Endothelial cell of umbilical vein (primary cell): ENCODE results near the gene TECPR2.
"Not testable (repeated sequence)": the region's sequence is repeated elsewhere in the genome, so short reads cannot be mapped to it uniquely, and the experiment has no call there.

Source experiments
- EZH2 ChIP-seq: IDR thresholded peaks from 2 replicates; pipeline ENCODE4 v1.6.1; 2012; ENCODE audit warnings: borderline replicate concordance, low read depth, mild to moderate bottlenecking, moderate library complexity, low read length, inconsistent platforms; ENCODE audit not compliant: severe bottlenecking
- MYC ChIP-seq: IDR thresholded peaks from one replicate; pipeline ENCODE4 v1.6.1; 2011; ENCODE audit warnings: mild to moderate bottlenecking, low read depth, low read length
- POLR2A ChIP-seq: IDR thresholded peaks from 2 replicates; pipeline ENCODE4 v1.6.1; 2012; ENCODE audit warnings: low read depth, mild to moderate bottlenecking, control low read depth, low read length
- POLR2AphosphoS5 ChIP-seq: IDR thresholded peaks from 2 replicates; pipeline ENCODE4 v1.6.1; 2012; ENCODE audit warnings: low read depth, mild to moderate bottlenecking, control low read depth, low read length, moderate library complexity; ENCODE audit not compliant: insufficient read depth
- TF ChIP-seq, protein P1 (sequence below), 2 donors: IDR thresholded peaks; 1 replicate in 1 of 2; 2 replicates in 1 of 2; pipeline ENCODE4 v1.5.1; 2011; ENCODE audit warnings: low read length in 2 of 2, mild to moderate bottlenecking in 2 of 2, moderate library complexity in 2 of 2, control low read depth in 1 of 2, inconsistent platforms in 1 of 2, low read depth in 1 of 2; ENCODE audit not compliant: insufficient read depth in 1 of 2; ENCODE audit errors: extremely low read depth in 1 of 2
- TF ChIP-seq, protein P2 (sequence below): IDR thresholded peaks from 2 replicates; pipeline ENCODE4 v1.6.1; 2011; ENCODE audit not compliant: insufficient read depth, insufficient read length

DNA sequence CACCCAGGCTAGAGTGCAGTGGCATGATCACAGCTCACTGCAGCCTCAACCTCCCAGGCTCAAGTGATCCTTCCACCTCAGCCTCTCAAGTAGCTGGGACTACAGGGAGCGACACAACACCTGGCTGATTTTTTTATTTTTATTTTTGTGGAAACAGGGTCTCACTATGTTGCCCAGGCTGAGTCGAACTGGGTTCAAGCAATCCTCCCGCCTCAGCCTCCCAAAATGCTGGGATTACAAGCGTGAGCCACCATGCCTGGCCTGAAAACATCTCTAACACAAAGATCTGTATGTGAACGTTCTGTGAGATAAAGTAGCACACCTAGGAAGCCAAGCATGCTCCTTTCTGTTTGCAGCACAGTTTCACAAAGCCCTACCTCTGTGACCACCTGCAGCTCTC is 157.0 kb downstream of the TECPR2 start:
- TF ChIP-seq, protein P1, sequence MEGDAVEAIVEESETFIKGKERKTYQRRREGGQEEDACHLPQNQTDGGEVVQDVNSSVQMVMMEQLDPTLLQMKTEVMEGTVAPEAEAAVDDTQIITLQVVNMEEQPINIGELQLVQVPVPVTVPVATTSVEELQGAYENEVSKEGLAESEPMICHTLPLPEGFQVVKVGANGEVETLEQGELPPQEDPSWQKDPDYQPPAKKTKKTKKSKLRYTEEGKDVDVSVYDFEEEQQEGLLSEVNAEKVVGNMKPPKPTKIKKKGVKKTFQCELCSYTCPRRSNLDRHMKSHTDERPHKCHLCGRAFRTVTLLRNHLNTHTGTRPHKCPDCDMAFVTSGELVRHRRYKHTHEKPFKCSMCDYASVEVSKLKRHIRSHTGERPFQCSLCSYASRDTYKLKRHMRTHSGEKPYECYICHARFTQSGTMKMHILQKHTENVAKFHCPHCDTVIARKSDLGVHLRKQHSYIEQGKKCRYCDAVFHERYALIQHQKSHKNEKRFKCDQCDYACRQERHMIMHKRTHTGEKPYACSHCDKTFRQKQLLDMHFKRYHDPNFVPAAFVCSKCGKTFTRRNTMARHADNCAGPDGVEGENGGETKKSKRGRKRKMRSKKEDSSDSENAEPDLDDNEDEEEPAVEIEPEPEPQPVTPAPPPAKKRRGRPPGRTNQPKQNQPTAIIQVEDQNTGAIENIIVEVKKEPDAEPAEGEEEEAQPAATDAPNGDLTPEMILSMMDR (IDR thresholded peaks at IDR 0.05; ENCODE audit: extremely low read depth in 1 of 2, insufficient read depth in 1 of 2, low read depth in 1 of 2, low read length in 2 of 2), result not testable (repeated sequence)
- TF ChIP-seq, protein P2, sequence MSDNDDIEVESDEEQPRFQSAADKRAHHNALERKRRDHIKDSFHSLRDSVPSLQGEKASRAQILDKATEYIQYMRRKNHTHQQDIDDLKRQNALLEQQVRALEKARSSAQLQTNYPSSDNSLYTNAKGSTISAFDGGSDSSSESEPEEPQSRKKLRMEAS, result not testable (repeated sequence)
- not testable (repeated sequence) for TF ChIP-seq POLR2A, POLR2AphosphoS5, EZH2, MYC
